ENCODE results near the gene TNFRSF8. TPM values are rescaled to one million over a fixed set of nuclear protein-coding genes. Genes with fewer than 3 reads are reported as not detected.

The TNFRSF8 gene
- total RNA-seq, 1 donor: 0.09 TPM

DNA sequence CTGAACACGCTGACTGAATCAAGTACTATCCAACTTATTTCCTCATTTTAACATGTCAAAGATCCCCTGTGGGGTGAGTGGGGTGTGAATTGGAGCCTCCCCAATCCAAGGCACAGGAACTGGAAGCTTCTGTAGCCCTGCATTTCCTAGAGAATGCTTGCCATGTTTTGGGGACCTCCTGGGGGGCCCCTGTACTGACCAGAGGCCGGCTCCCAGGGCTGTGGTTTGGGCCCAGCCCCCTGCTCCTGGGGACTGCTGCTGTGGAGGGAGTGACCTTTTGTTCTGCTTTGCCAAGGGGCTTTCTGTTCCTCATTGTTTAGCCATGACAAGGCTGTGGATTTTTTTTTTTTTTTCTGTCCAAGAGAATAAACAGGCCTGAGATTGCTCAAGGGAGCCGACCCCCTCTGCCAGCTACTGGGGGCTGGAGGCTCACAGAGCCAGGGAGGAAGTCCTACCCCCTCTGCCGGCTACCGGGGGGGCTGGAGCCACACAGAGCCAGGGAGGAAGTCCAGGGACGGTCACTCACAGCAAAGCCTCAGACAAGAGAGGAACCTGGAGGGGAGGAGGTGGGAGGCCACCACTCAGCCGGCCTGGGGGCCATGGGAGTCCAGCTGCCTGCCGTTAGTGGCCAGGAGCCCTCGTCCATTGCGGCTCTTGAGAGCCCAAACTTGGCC, 121.0 kb downstream of the TNFRSF8 start:
- H3K4me3 ChIP-seq (ENCODE audit: low read depth, low read length): no peak overlapping the region
- DNase-seq (ENCODE audit: low read depth): peak; percentile 92
- TF ChIP-seq, protein P1, sequence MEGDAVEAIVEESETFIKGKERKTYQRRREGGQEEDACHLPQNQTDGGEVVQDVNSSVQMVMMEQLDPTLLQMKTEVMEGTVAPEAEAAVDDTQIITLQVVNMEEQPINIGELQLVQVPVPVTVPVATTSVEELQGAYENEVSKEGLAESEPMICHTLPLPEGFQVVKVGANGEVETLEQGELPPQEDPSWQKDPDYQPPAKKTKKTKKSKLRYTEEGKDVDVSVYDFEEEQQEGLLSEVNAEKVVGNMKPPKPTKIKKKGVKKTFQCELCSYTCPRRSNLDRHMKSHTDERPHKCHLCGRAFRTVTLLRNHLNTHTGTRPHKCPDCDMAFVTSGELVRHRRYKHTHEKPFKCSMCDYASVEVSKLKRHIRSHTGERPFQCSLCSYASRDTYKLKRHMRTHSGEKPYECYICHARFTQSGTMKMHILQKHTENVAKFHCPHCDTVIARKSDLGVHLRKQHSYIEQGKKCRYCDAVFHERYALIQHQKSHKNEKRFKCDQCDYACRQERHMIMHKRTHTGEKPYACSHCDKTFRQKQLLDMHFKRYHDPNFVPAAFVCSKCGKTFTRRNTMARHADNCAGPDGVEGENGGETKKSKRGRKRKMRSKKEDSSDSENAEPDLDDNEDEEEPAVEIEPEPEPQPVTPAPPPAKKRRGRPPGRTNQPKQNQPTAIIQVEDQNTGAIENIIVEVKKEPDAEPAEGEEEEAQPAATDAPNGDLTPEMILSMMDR (IDR thresholded peaks at IDR 0.05; ENCODE audit: insufficient read depth, low read length): peak; percentile 52

DNA sequence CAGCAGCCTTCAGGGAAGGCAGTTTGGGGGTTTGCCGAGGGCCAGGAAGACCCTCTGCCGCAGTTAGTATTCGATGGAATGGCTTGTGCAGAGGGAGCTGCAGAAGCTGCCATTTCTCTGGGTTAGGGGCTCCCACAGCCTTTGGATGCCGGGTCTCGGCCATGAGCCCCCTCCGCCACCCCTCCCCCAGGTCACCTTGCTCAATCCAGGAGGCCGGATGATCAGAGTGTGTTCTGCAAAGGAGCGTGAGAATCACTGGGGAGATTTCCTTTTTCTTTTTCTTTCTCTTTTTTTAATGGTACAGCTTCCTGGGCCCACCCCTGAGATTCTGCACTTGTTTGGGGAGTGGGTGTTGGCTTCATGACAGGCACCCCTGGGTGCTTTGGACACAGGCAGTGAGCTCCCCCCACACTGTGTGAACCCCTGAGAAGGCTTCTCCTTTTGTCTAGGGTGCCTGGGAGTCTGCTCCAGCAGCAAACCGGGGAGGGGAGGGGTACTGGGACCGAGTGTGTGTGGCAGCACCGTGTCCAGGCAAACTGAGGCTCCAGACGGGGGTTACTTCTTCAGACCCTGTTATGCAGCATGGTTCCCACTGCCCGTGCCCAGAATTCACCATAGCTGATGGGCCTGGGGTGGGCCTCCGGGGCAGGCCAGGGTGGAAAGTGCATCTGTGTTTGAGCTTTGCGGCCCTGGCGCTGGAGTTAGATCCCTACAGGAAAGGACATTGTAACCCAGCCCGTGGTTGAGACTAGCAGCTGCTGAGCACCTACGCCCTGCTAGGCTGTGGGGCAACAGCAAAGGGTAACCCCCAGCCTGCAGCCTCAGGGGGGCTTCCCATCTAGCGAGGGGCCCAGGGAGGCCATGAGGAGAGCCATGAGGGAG, 122.2 kb downstream of the TNFRSF8 start:
- TF ChIP-seq, protein P1 (IDR thresholded peaks at IDR 0.05; ENCODE audit: insufficient read depth, low read length): no peak
- no peak overlapping the region for H3K4me3 ChIP-seq (ENCODE audit: low read depth, low read length)
- no peak for DNase-seq (ENCODE audit: low read depth)

DNA sequence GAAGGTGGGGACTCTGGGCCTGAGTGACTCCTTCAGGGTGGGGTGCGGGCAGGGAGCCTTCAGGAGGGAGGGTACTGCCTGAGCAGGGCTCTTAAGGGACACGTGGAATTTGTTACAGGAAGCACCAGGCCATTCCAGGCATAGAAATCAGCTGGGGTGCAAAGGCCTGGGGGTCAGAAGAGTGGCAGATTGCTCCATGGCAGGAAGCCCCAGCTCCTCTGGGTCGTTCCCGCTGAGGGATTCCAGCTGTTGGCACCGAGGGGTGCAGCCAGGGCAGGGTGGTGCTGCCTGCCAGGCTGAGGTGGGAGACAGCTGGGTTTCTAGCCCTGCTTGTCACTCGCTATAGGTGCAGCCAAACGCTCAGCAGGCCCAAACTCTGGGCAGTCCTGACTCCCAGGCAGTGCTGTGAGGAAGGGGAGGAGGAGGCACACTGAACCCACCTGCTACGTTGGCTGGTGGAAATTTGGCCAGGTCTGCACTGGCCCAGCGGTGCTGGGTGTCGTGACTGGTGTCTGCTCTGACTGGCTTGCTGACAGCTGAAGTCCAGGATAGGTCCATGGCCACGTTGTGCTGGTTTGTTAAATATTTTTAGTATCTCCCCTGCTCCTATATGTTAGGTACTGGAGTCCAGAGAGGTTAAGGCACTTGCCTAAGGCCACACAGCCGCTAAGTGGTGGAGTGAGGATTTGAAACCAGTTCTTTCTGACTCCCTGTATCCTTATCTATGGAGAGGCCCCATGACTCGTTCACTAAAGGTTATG, 123.0 kb downstream of the TNFRSF8 start:
- TF ChIP-seq, protein P1 (IDR thresholded peaks at IDR 0.05; ENCODE audit: insufficient read depth, low read length): no peak
- no peak overlapping the region for H3K4me3 ChIP-seq (ENCODE audit: low read depth, low read length)
- no peak for DNase-seq (ENCODE audit: low read depth)

DNA sequence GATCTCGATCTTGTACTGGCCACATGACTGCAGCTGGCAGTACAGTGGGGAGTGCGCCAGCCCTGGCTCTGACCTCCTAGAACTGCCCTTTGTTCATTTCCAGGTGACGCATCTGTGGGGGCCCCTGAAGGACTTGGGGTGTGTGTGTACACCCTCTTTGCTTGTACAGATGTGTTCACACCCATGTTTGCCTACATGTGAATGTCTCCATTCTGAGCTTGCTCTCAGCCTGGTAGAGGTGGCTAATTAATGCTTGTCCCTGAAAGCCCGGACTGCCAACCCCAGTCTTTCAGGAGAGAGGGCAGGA, 123.5 kb downstream of the TNFRSF8 start:
- TF ChIP-seq, protein P1 (IDR thresholded peaks at IDR 0.05; ENCODE audit: insufficient read depth, low read length): no peak
- no peak for DNase-seq (ENCODE audit: low read depth)
- no peak overlapping the region for H3K4me3 ChIP-seq (ENCODE audit: low read depth, low read length)

DNA sequence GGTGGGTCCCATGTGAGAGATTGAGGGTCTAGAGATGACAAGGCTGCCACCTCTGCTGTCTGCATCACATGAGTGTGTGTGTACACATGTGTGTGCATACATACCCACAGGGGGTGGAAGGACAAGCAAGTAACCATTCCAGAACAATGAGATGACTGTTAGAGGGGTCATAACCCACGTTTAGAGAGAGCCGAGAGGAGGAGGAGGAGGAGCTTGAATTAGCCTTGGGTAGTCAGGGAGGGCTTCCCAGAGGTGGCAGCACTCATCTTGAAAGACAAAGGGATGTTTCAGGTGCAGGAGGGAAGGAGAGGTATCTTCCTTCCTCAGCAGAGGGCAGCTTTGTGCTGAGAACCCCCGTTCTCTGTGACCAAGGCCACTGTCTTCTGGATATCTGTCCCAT, 125.0 kb downstream of the TNFRSF8 start:
- DNase-seq (ENCODE audit: low read depth): no peak
- H3K4me3 ChIP-seq (ENCODE audit: low read depth, low read length): no peak overlapping the region
- TF ChIP-seq, protein P1 (IDR thresholded peaks at IDR 0.05; ENCODE audit: insufficient read depth, low read length): no peak

DNA sequence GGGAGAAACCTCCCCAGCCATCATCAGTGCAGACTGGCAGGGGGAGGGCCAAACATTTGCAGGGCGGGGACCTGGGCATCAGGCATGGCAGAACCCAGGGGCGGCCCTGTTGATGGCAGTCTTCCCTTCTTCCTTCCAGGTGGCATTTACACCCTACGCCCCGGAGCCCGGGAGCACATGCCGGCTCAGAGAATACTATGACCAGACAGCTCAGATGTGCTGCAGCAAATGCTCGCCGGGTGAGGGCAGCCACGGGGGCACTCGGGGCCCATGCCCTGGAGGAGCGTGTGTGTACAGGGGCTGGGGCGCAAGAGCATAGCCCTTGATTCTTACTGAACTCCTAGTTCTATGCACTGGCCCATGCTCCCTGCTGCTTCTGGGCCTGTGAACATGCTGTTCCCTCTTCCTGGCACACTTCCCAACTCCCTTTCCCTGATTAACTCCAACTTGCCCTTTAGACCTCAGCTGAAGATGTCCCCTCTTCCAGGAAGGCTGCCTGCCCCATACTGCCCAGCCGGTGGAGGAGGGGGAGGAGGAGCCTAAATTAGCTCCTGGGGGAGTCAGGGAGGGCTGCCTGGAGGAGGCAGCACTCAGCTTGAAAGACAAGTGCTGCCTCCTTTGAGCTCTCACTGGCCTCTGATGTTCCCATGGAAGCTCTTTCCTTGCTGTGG, 125.7 kb downstream of the TNFRSF8 start:
- no peak overlapping the region for H3K4me3 ChIP-seq (ENCODE audit: low read depth, low read length)
- DNase-seq (ENCODE audit: low read depth): no peak
- TF ChIP-seq, protein P1 (IDR thresholded peaks at IDR 0.05; ENCODE audit: insufficient read depth, low read length): no peak

Measured in fibroblast of the aortic adventitia (primary cell).